ENCODE measurements around the gene UROC1.

GRCh38 chr3:126446791-126447190, 70.8 kb downstream of the UROC1 start:
- TF ChIP-seq, protein P1, sequence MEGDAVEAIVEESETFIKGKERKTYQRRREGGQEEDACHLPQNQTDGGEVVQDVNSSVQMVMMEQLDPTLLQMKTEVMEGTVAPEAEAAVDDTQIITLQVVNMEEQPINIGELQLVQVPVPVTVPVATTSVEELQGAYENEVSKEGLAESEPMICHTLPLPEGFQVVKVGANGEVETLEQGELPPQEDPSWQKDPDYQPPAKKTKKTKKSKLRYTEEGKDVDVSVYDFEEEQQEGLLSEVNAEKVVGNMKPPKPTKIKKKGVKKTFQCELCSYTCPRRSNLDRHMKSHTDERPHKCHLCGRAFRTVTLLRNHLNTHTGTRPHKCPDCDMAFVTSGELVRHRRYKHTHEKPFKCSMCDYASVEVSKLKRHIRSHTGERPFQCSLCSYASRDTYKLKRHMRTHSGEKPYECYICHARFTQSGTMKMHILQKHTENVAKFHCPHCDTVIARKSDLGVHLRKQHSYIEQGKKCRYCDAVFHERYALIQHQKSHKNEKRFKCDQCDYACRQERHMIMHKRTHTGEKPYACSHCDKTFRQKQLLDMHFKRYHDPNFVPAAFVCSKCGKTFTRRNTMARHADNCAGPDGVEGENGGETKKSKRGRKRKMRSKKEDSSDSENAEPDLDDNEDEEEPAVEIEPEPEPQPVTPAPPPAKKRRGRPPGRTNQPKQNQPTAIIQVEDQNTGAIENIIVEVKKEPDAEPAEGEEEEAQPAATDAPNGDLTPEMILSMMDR (IDR thresholded peaks at IDR 0.05) = no peak
- TF ChIP-seq POLR2A (IDR thresholded peaks at IDR 0.05) = no peak

Data from stomach (tissue), 4 donors.